ES-I3 (cell line): ENCODE results near the gene PIK3R5.

Source experiments
- H3K36me3 ChIP-seq: 2 replicates; pipeline ENCODE4 v1.6.1; 2013; ENCODE audit warnings: mild to moderate bottlenecking, low read length, control low read depth, moderate library complexity; ENCODE audit not compliant: insufficient read depth
- H3K4me1 ChIP-seq: 2 replicates; pipeline ENCODE4 v1.6.1; 2013; ENCODE audit warnings: mild to moderate bottlenecking, control low read depth, low read length; ENCODE audit not compliant: insufficient read depth
- H3K9ac ChIP-seq: 2 replicates; pipeline ENCODE4 v1.6.1; 2013; ENCODE audit warnings: low read depth, mild to moderate bottlenecking, low read length, moderate library complexity
- H3K9me3 ChIP-seq: 2 replicates; pipeline ENCODE4 v1.6.1; 2013; ENCODE audit warnings: mild to moderate bottlenecking, low read length, moderate library complexity; ENCODE audit not compliant: control insufficient read depth, insufficient read depth

PIK3R5 gene

DNA sequence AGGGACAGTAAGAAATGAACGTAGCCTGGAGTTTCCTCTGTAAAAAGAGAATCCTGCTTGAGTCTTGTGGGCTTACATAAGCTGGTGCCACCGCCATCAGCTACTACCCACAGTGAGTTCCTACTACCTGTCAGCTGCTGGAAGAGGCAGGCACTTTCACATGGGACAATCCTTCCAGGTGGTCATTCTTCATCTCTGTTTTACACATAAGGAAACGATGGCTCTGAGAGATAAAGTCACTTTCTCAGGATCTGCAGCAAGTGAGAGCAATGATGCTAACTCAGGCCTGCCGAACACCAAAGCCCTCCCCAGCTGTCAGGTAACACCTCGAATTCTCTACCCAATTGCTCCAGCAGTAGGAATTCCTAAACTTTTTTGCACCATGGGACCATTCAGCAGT lies 26.6 kb downstream of the PIK3R5 start:
- H3K36me3 ChIP-seq = no peaks in the 10 kb centered on the region
- no peak overlapping the region for H3K9ac ChIP-seq
- no peaks in the 10 kb centered on the region for H3K9me3 ChIP-seq
- H3K4me1 ChIP-seq = peaks cover 4% of the 10 kb centered on the region; the same call in 1 of the 2 replicates

DNA sequence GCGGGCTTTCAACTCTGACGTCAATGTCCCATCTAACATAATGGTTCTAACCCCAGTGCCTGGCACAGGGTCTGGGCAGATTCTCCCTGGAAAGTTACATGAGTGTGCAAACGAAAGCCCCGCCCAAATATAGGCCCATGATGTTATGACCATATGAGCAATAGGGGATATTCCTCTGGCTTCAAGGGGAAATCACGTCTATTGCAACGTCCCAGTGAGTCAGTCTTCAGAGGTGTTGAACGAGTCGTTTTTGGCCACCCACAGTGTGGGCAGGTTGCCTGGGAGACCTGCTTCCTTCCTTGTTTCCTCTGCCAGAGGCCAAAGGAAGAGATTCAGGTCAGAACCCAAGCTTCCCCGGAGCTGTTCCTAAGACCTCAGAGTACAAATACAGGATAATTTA lies 30.3 kb downstream of the PIK3R5 start:
- H3K4me1 ChIP-seq = peaks cover 4% of the 10 kb centered on the region; the same call in 1 of the 2 replicates
- no peaks in the 10 kb centered on the region for H3K36me3 ChIP-seq
- no peak overlapping the region for H3K9ac ChIP-seq
- H3K9me3 ChIP-seq = no peaks in the 10 kb centered on the region; the same call in 1 of the 2 replicates

- Histone ChIP-seq H3K9me3 (no peaks in the 10 kb centered on the region; the same call in 1 of the 2 replicates), H3K9ac (no peak overlapping the region), H3K4me1 (peaks cover 1% of the 10 kb centered on the region; the same call in 1 of the 2 replicates), H3K36me3 (no peaks in the 10 kb centered on the region)
Measured at GRCh38 chr17:8934346-8934745, 31.2 kb downstream of the PIK3R5 start.

GRCh38 chr17:8930649-8931048 lies 34.9 kb downstream of the PIK3R5 start:
- no peak overlapping the region for H3K9ac ChIP-seq
- H3K36me3 ChIP-seq = no peaks in the 10 kb centered on the region
- H3K9me3 ChIP-seq = peaks cover 10% of the 10 kb centered on the region; the same call in 1 of the 2 replicates
- H3K4me1 ChIP-seq = no peaks in the 10 kb centered on the region

DNA sequence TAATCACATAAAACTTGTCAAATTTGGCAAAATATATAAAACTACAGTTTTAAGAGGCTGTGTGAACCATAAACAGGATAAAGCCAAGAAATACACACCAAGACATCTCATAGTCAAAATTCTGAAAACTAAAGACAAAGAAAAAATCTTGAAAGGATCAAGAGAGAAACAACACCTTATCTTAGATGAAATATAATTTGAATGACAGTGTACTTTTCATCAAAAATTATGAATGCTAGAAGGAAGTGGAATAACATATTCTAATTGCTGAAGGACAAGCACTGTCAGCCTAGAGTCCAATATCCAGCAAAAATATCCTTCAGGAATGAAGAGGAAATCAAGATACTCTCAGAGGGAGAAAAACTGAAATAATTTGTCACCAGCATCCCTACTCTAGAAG lies 37.2 kb downstream of the PIK3R5 start:
- Histone ChIP-seq H3K9ac (no peak overlapping the region), H3K4me1 (no peaks in the 10 kb centered on the region), H3K9me3 (peaks cover 10% of the 10 kb centered on the region; the same call in 1 of the 2 replicates), H3K36me3 (no peaks in the 10 kb centered on the region)

- no peaks in the 10 kb centered on the region for H3K36me3 ChIP-seq
- peaks cover 10% of the 10 kb centered on the region; the same call in 1 of the 2 replicates for H3K9me3 ChIP-seq
- no peaks in the 10 kb centered on the region for H3K4me1 ChIP-seq
- H3K9ac ChIP-seq = no peak overlapping the region
Measured at GRCh38 chr17:8927395-8927794, 38.1 kb downstream of the PIK3R5 start.

GRCh38 chr17:8925808-8926207 lies 39.7 kb downstream of the PIK3R5 start:
- Histone ChIP-seq H3K9me3 (peaks cover 10% of the 10 kb centered on the region; the same call in 1 of the 2 replicates), H3K4me1 (no peaks in the 10 kb centered on the region)

DNA sequence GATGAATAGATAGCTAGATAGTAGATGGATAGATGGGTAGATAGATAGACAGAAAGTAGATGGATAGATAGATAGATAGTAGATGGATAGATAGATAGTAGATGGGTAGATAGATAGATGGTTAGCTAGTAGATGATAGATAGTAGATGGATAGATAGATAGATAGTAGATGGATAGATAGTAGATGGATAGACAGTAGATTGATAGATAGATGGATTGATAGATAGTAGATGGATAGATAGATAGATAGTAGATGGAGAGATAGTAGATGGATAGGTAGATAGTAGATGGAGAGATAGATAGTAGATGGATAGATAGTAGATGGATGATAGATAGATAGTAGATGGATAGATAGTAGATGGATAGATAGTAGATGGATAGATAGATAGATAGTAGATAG lies 40.4 kb downstream of the PIK3R5 start:
- H3K4me1 ChIP-seq = no peaks in the 10 kb centered on the region
- H3K36me3 ChIP-seq = no peaks in the 10 kb centered on the region
- H3K9ac ChIP-seq = no peak overlapping the region
- peaks cover 10% of the 10 kb centered on the region; the same call in 1 of the 2 replicates for H3K9me3 ChIP-seq

More at GRCh38 chr17:8925808-8926207, 39.7 kb downstream of the PIK3R5 start:
- Histone ChIP-seq H3K36me3 (no peaks in the 10 kb centered on the region), H3K9ac (no peak overlapping the region)

DNA sequence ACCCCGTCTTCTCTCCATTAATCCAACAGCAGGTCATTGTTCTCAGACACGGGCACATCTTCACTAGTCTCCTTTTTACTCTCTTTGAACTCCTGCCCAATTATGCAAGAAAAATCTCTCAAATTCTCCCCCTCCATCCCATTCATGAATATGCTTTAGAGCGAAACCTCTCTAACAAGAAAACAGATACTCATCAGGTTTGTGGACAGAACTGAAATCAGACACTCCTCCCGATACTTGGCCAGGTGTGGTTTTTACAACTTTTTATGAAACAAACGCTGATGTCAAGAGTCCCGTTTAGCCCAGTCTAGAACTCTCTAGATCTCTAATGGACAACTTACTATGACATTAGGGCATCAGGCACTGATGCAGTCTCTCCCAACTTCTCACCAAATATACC lies 40.9 kb downstream of the PIK3R5 start:
- Histone ChIP-seq H3K36me3 (no peaks in the 10 kb centered on the region), H3K9me3 (peaks cover 10% of the 10 kb centered on the region; the same call in 1 of the 2 replicates), H3K4me1 (no peaks in the 10 kb centered on the region), H3K9ac (no peak overlapping the region)

GRCh38 chr17:8923762-8924161 lies 41.7 kb downstream of the PIK3R5 start:
- H3K36me3 ChIP-seq = no peaks in the 10 kb centered on the region
- no peak overlapping the region for H3K9ac ChIP-seq
- H3K9me3 ChIP-seq = peaks cover 10% of the 10 kb centered on the region; the same call in 1 of the 2 replicates
- H3K4me1 ChIP-seq = no peaks in the 10 kb centered on the region

DNA sequence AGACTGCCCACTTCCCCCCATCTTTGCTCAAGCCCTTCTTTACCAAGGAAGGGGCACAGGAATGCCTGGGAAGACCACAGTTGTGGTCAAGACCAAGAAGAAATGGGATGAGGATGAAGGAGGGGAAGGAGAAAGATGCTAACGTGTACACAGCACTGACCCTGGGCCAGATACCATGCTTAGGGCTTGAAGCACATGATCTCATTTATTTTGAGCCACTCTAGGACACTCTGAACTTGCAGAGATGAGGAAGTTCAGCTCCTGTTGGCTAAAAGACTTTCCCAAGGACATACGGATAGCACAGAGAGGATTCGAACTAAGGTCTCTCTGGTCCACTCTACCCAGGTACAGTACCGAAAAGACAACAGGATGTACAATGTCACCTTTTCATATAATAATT lies 42.6 kb downstream of the PIK3R5 start:
- Histone ChIP-seq H3K4me1 (no peaks in the 10 kb centered on the region), H3K36me3 (no peaks in the 10 kb centered on the region), H3K9me3 (peaks cover 8% of the 10 kb centered on the region; the same call in 1 of the 2 replicates), H3K9ac (no peak overlapping the region)

DNA sequence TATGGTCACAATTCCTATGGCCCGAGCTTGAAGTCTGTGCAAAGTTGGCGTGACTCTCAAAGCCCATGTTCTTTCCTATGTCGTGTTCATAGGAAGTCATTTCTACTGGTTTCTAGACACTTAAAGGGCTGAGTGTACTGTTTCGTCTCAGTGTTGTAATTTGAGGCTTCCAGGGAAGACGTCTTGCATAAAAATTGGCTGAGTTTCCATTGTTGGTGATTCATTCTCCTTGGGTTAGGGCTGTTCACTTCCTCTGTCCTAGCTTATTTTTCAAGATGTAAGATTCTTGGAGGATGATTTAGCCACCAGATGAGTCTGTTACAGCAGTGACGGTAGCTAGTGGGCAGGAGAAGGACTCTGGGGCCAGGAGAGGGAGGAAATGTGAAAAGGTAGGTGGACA lies 43.1 kb downstream of the PIK3R5 start:
- H3K9ac ChIP-seq = no peak overlapping the region
- H3K4me1 ChIP-seq = no peaks in the 10 kb centered on the region
- H3K36me3 ChIP-seq = no peaks in the 10 kb centered on the region
- H3K9me3 ChIP-seq = peaks cover 7% of the 10 kb centered on the region; the same call in 1 of the 2 replicates

- H3K9me3 ChIP-seq = peaks cover 3% of the 10 kb centered on the region; the same call in 1 of the 2 replicates
- H3K36me3 ChIP-seq = no peaks in the 10 kb centered on the region
- no peak overlapping the region for H3K9ac ChIP-seq
- peaks cover 3% of the 10 kb centered on the region; the same call in 1 of the 2 replicates for H3K4me1 ChIP-seq
Measured at GRCh38 chr17:8921147-8921546, 44.4 kb downstream of the PIK3R5 start.

DNA sequence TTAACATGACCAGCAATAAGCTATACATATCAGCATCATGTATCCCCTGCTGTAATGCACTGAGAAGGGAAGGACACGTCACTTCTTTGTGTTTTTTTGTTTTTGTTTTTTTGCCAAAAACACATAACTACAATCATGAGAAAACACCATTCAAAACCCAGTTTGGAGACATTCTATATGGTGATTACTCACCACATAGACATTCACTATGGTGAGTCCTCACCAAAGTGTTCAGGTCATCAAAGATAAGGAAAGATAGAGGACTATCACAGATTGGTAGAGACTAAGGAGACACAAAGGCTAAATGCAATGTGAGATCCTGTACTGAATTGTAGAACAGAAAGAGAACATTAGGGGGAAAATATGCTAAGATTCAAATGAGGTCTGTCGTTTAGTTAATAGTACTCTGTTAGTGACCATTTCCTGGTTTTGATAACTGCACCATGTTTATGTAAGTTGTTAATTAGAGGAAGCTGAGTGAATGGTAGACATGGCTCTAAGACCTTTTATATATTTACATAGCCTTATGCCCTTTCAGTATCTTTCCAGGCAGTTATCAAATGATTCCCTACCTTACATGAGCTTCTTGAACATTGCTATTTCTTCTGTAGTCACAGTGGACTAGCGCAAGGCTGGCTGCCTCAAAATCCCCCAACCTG lies 46.6 kb downstream of the PIK3R5 start:
- peaks cover 3% of the 10 kb centered on the region; the same call in 1 of the 2 replicates for H3K9me3 ChIP-seq
- no peak overlapping the region for H3K9ac ChIP-seq
- no peaks in the 10 kb centered on the region for H3K36me3 ChIP-seq
- H3K4me1 ChIP-seq = peaks cover 6% of the 10 kb centered on the region; the same call in 1 of the 2 replicates

DNA sequence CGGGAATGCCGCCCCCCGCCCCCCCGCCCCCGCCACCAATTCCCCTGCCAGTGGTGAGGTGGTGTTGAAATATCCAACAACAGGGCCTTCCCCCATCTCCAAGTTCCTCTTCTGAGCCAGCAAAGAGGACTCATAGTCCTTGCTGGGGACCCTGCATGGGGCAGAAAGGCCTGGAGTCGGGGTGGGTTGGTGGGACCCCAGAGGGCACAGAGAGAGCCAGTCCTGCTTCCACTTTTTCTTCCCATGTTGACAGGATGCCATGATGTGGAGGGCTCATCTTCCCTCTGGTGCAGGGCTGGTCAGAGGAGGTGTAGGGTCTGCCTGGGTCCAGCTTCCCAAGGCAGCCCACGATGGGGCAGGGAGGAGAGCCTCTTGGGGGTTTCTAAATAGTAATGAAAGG lies 49.0 kb downstream of the PIK3R5 start:
- H3K9ac ChIP-seq = no peak overlapping the region
- peaks cover 3% of the 10 kb centered on the region; the same call in 1 of the 2 replicates for H3K9me3 ChIP-seq
- peaks cover 6% of the 10 kb centered on the region; the same call in 1 of the 2 replicates for H3K4me1 ChIP-seq
- H3K36me3 ChIP-seq = no peaks in the 10 kb centered on the region
